ENCODE data around the gene ATP9A. TPM values are rescaled to one million over a fixed set of nuclear protein-coding genes. Genes with fewer than 3 reads are reported as not detected.

ATP9A gene
- total RNA-seq, 1 experiment from 2014 or later: 16.8 TPM

DNA sequence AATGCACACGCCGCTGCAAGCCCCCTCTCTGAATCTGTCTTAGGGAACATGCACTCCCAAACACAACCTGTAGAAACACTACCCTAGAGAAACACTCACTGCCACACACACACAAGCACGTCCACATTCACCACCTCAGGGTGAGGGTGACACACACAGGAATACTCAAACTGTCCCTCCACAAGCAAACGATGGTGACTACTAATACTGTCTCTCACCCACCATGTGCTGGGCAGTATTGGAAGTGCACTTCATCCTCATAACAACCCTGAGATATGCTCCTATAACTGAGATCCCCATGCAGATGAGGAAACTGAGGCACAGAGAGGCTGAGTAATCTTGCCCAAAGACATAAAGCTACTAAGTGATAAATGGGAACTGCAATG, 55.0 kb downstream of the ATP9A start:
- Histone ChIP-seq H3K4me1 (ENCODE audit: control insufficient read depth in 1 of 2, insufficient read depth in 2 of 2, low read length in 2 of 2) (peaks cover 0 to 9% of the 10 kb centered on the region in 2 experiments; a peak in 2 of 4 replicates), H3K9ac (ENCODE audit: low read length) (no peak overlapping the region), H3K4me2 (ENCODE audit: low read length) (no peak overlapping the region), H3K27me3 (ENCODE audit: insufficient read depth, low read length) (no peaks in the 10 kb centered on the region), H3K4me3 (replicated peaks in 1 of 2; ENCODE audit: low read depth in 1 of 2, low read length in 2 of 2) (no peak overlapping the region), H4K20me1 (ENCODE audit: insufficient read depth) (no peaks in the 10 kb centered on the region), H3K9me3 (ENCODE audit: control insufficient read depth in 1 of 2, insufficient read depth in 1 of 2, low read depth in 1 of 2, low read length in 2 of 2) (no peaks in the 10 kb centered on the region), H3K79me2 (ENCODE audit: insufficient read depth, low read length) (no peaks in the 10 kb centered on the region), H2AFZ (ENCODE audit: low read depth, low read length, poor library complexity, severe bottlenecking) (no peak overlapping the region), H3K27ac (ENCODE audit: low read depth, low read length) (no peak overlapping the region), H3K9me2 (ENCODE audit: insufficient read depth) (no peaks in the 10 kb centered on the region), H3K36me3 (ENCODE audit: control insufficient read depth in 1 of 2, insufficient read depth in 2 of 2, low read length in 2 of 2) (no peaks in the 10 kb centered on the region)
- TF ChIP-seq YY1 (IDR thresholded peaks at IDR 0.05; ENCODE audit: extremely low read depth, insufficient replicate concordance, low read depth, low read length): no peak
- no peak for TF ChIP-seq RAD21 (IDR thresholded peaks at IDR 0.05; ENCODE audit: low read depth)
- TF ChIP-seq EGR1 (IDR thresholded peaks at IDR 0.05; ENCODE audit: low read depth): no peak
- TF ChIP-seq ELF1 (IDR thresholded peaks at IDR 0.05; ENCODE audit: borderline replicate concordance, low read depth): no peak
- TF ChIP-seq CBX3 (IDR thresholded peaks at IDR 0.05; ENCODE audit: low read depth): no peak
- no peak for TF ChIP-seq POLR2A (IDR thresholded peaks at IDR 0.05; ENCODE audit: borderline replicate concordance, extremely low read depth, insufficient read depth, insufficient read length)
- RAD21 ChIA-PET (ENCODE audit: low non-redundant PET in 1 of 2, low total read pairs in 2 of 2, uncharacterized antibody in 2 of 2, unreplicated experiment in 2 of 2): no interaction called here
- CTCF ChIA-PET: interaction anchor here (0.8 to 1.2 kb wide), 2 partner anchors 12 to 18 kb away, joined by 3 to 8 read pairs; no protein-coding TSS in a partner anchor
- POLR2A ChIA-PET: no interaction called here
- ATAC-seq (no peak), DNase-seq (ENCODE audit: low read depth, low spot score) (no peak)
- intact Hi-C loops (cut with micrococcal nuclease): no loop called here
- no TSS peak for BruUV-seq (replicated peaks)

DNA sequence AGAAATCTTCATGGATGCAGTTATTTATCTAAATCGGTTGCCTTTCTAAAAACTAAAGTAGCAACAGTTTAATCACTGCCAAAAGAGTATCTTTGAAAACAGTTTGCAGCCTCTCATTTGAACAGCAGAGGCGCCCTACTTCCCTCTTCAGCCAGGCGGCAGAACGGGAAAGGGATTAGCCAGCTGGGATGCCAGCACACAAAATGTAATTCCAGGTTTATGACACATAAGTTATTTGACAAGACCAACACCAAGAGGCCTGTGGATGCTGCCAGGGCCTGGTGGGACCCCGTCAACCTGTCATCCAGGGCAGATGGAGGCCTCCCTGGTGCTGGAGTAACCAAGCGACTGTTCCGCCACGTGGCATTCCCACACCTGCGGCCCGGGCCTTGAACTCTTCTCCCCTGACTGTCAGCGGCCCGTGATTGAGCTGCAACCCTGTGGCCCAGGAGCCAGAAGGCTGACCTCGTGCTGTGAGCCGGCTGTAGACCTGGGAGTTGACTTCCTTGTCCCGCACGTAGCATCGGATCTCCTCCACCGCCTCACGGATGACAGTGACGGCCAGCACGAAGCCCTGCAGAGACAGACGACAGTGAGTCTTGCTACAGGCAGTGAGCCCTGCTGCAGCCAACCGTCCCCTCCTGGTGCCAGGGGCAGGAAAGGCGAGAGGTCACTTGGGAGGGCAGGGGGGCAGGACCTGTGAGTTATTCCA, 55.5 kb downstream of the ATP9A start:
- Histone ChIP-seq H4K20me1 (ENCODE audit: insufficient read depth) (no peaks in the 10 kb centered on the region), H3K9ac (ENCODE audit: low read length) (no peak overlapping the region), H3K79me2 (ENCODE audit: insufficient read depth, low read length) (no peaks in the 10 kb centered on the region), H3K27ac (ENCODE audit: low read depth, low read length) (no peak overlapping the region), H3K4me2 (ENCODE audit: low read length) (no peak overlapping the region), H3K4me3 (replicated peaks in 1 of 2; ENCODE audit: low read depth in 1 of 2, low read length in 2 of 2) (no peak overlapping the region), H2AFZ (ENCODE audit: low read depth, low read length, poor library complexity, severe bottlenecking) (no peak overlapping the region), H3K4me1 (ENCODE audit: control insufficient read depth in 1 of 2, insufficient read depth in 2 of 2, low read length in 2 of 2) (peaks cover 0 to 9% of the 10 kb centered on the region in 2 experiments; a peak in 2 of 4 replicates), H3K9me2 (ENCODE audit: insufficient read depth) (no peaks in the 10 kb centered on the region), H3K27me3 (ENCODE audit: insufficient read depth, low read length) (no peaks in the 10 kb centered on the region), H3K9me3 (ENCODE audit: control insufficient read depth in 1 of 2, insufficient read depth in 1 of 2, low read depth in 1 of 2, low read length in 2 of 2) (no peaks in the 10 kb centered on the region), H3K36me3 (ENCODE audit: control insufficient read depth in 1 of 2, insufficient read depth in 2 of 2, low read length in 2 of 2) (no peaks in the 10 kb centered on the region)
- intact Hi-C loops (cut with micrococcal nuclease): no loop called here
- TF ChIP-seq RAD21 (IDR thresholded peaks at IDR 0.05; ENCODE audit: low read depth): peak; percentile 76
- TF ChIP-seq, protein P1, sequence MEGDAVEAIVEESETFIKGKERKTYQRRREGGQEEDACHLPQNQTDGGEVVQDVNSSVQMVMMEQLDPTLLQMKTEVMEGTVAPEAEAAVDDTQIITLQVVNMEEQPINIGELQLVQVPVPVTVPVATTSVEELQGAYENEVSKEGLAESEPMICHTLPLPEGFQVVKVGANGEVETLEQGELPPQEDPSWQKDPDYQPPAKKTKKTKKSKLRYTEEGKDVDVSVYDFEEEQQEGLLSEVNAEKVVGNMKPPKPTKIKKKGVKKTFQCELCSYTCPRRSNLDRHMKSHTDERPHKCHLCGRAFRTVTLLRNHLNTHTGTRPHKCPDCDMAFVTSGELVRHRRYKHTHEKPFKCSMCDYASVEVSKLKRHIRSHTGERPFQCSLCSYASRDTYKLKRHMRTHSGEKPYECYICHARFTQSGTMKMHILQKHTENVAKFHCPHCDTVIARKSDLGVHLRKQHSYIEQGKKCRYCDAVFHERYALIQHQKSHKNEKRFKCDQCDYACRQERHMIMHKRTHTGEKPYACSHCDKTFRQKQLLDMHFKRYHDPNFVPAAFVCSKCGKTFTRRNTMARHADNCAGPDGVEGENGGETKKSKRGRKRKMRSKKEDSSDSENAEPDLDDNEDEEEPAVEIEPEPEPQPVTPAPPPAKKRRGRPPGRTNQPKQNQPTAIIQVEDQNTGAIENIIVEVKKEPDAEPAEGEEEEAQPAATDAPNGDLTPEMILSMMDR (IDR thresholded peaks at IDR 0.05 in 2 of 3, conservative IDR thresholded peaks at IDR 0.05 in 1 of 3; ENCODE audit: borderline replicate concordance in 1 of 3, insufficient read depth in 1 of 3, low read depth in 2 of 3, low read length in 2 of 3): peak; percentile 41 to 85 (median 81); a peak in 5 of 6 replicates
- TF ChIP-seq, protein P2, sequence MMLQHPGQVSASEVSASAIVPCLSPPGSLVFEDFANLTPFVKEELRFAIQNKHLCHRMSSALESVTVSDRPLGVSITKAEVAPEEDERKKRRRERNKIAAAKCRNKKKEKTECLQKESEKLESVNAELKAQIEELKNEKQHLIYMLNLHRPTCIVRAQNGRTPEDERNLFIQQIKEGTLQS (IDR thresholded peaks at IDR 0.05): no peak
- POLR2A ChIA-PET: no interaction called here
- ATAC-seq: peak; percentile 82
- no TSS peak for BruUV-seq (replicated peaks)
- RAD21 ChIA-PET (ENCODE audit: low non-redundant PET in 1 of 2, low total read pairs in 2 of 2, uncharacterized antibody in 2 of 2, unreplicated experiment in 2 of 2): no interaction called here
- CTCF ChIA-PET: interaction anchor here (0.8 to 1.5 kb wide), 4 partner anchors 12 to 26 kb away, joined by 3 to 8 read pairs (median 4); no protein-coding TSS in a partner anchor
- peak; percentile 15 for DNase-seq (ENCODE audit: low read depth, low spot score)

All from HCT116 (cell line).